Activated naive CD4-positive, alpha-beta T cell treated with anti-CD3 and anti-CD28 coated beads, Interleukin-2, amount 50 U/mL, for 72 hours (primary cell): ENCODE measurements around the gene CBX7. TPM values are rescaled to one million over a fixed set of nuclear protein-coding genes. Genes with fewer than 3 reads are reported as not detected.

ENCODE experiments used
- ATAC-seq, 2 donors: fragments of 150-1000 bp; cut with Tn5 transposase; 2 replicates each; pipeline ENCODE4 v1.10.0; 2021; ENCODE audit warnings: mild to moderate bottlenecking in 2 of 2, moderate library complexity in 2 of 2
- DNase-seq, 2 donors: peaks; one replicate each; pipeline ENCODE4 v3.0.0; 2021 to 2022; ENCODE audit warnings: low spot score in 2 of 2
- H3K27ac Mint-ChIP-seq, 2 donors: one replicate each; pipeline ENCODE4 v1.8.0; 2022; ENCODE audit warnings: mild to moderate bottlenecking in 2 of 2, mixed read lengths in 2 of 2
- H3K36me3 Mint-ChIP-seq, 2 donors: one replicate each; pipeline ENCODE4 v1.8.0; 2022; ENCODE audit warnings: mixed read lengths in 2 of 2
- H3K9me3 Mint-ChIP-seq, 2 donors: one replicate each; pipeline ENCODE4 v1.8.0; 2022; ENCODE audit warnings: mixed read lengths in 2 of 2
- total RNA-seq, 2 donors: library from RNA; stranded (reverse); gene quantifications; one replicate each; pipeline ENCODE4 v1.2.3, GENCODE V29; 2022

Gene CBX7
- total RNA-seq, 2 donors from 2014 or later: 25.0 to 43.8 TPM

- H3K27ac Mint-ChIP-seq: peak overlapping the region; percentile 50 to 88
- peaks cover 0 to 7% of the 10 kb centered on the region in 2 donors for H3K36me3 Mint-ChIP-seq
- no peak for ATAC-seq
- no peaks in the 10 kb centered on the region for H3K9me3 Mint-ChIP-seq
- no peak for DNase-seq
Measured at GRCh38 chr22:39153220-39153717, 789 bp upstream of the CBX7 start.

GRCh38 chr22:39152024-39152510, 413 bp downstream of the CBX7 start:
- Mint-ChIP-seq H3K27ac (no peak overlapping the region), H3K36me3 (peaks cover 0 to 7% of the 10 kb centered on the region in 2 donors), H3K9me3 (no peaks in the 10 kb centered on the region)
- ATAC-seq (no peak), DNase-seq (no peak)

- ATAC-seq (no peak), DNase-seq (peak in 1 of 2 donors; percentile 59)
- Mint-ChIP-seq H3K9me3 (no peaks in the 10 kb centered on the region), H3K36me3 (peaks cover 0 to 7% of the 10 kb centered on the region in 2 donors), H3K27ac (peak overlapping the region in 1 of 2 donors; percentile 31)
Measured at GRCh38 chr22:39151329-39151975, 1.0 kb downstream of the CBX7 start.

GRCh38 chr22:39150848-39151215, 1.6 kb downstream of the CBX7 start:
- ATAC-seq (no peak), DNase-seq (no peak)
- H3K27ac Mint-ChIP-seq: peak overlapping the region; percentile 31 to 55
- H3K9me3 Mint-ChIP-seq: no peaks in the 10 kb centered on the region
- H3K36me3 Mint-ChIP-seq: peaks cover 0 to 7% of the 10 kb centered on the region in 2 donors

- ATAC-seq (no peak), DNase-seq (peak in 1 of 2 donors; percentile 54)
- no peaks in the 10 kb centered on the region for H3K9me3 Mint-ChIP-seq
- peak overlapping the region in 1 of 2 donors; percentile 70 for H3K27ac Mint-ChIP-seq
- H3K36me3 Mint-ChIP-seq: peaks cover 0 to 7% of the 10 kb centered on the region in 2 donors
Measured at GRCh38 chr22:39149915-39150847, 2.3 kb downstream of the CBX7 start.

GRCh38 chr22:39148727-39149535, 3.5 kb downstream of the CBX7 start:
- Mint-ChIP-seq H3K36me3 (peaks cover 0 to 7% of the 10 kb centered on the region in 2 donors), H3K27ac (peak overlapping the region; percentile 70 to 79)
- peak in 1 of 2 donors; percentile 22 for ATAC-seq

GRCh38 chr22:39148026-39148726, 4.3 kb downstream of the CBX7 start:
- Mint-ChIP-seq H3K36me3 (no peaks in the 10 kb centered on the region), H3K27ac (peak overlapping the region; percentile 55 to 70)

More at GRCh38 chr22:39148727-39149535, 3.5 kb downstream of the CBX7 start:
- no peaks in the 10 kb centered on the region for H3K9me3 Mint-ChIP-seq
- peak; percentile 40 to 64 for DNase-seq

GRCh38 chr22:39147335-39148025, 5.0 kb downstream of the CBX7 start:
- no peak for ATAC-seq
- H3K9me3 Mint-ChIP-seq: no peaks in the 10 kb centered on the region

More at GRCh38 chr22:39148026-39148726, 4.3 kb downstream of the CBX7 start:
- no peaks in the 10 kb centered on the region for H3K9me3 Mint-ChIP-seq
- DNase-seq: peak in 1 of 2 donors; percentile 55
- ATAC-seq: no peak

GRCh38 chr22:39146256-39147101, 6.0 kb downstream of the CBX7 start:
- peak overlapping the region in 1 of 2 donors; percentile 73 for H3K27ac Mint-ChIP-seq
- DNase-seq (peak in 1 of 2 donors; percentile 55), ATAC-seq (no peak)
- no peaks in the 10 kb centered on the region for H3K9me3 Mint-ChIP-seq
- no peaks in the 10 kb centered on the region for H3K36me3 Mint-ChIP-seq

More at GRCh38 chr22:39147335-39148025, 5.0 kb downstream of the CBX7 start:
- Mint-ChIP-seq H3K27ac (peak overlapping the region; percentile 55 to 70), H3K36me3 (no peaks in the 10 kb centered on the region)
- DNase-seq: no peak

GRCh38 chr22:39144101-39144767, 8.2 kb downstream of the CBX7 start:
- ATAC-seq: peak; percentile 42 to 76
- Mint-ChIP-seq H3K27ac (peak overlapping the region; percentile 59 to 70), H3K36me3 (no peaks in the 10 kb centered on the region), H3K9me3 (no peaks in the 10 kb centered on the region)
- peak; percentile 48 to 80 for DNase-seq

- H3K9me3 Mint-ChIP-seq: no peaks in the 10 kb centered on the region
Measured at GRCh38 chr22:39142088-39142680, 10.3 kb downstream of the CBX7 start.

GRCh38 chr22:39139933-39140332, 12.5 kb downstream of the CBX7 start:
- ATAC-seq: no peak
- Mint-ChIP-seq H3K9me3 (no peaks in the 10 kb centered on the region), H3K27ac (no peak overlapping the region), H3K36me3 (no peaks in the 10 kb centered on the region)
- DNase-seq: no peak

More at GRCh38 chr22:39142088-39142680, 10.3 kb downstream of the CBX7 start:
- DNase-seq (peak in 1 of 2 donors; percentile 52), ATAC-seq (no peak)
- Mint-ChIP-seq H3K36me3 (no peaks in the 10 kb centered on the region), H3K27ac (no peak overlapping the region)

GRCh38 chr22:39138357-39138997, 14.0 kb downstream of the CBX7 start:
- ATAC-seq (no peak), DNase-seq (no peak)
- Mint-ChIP-seq H3K36me3 (no peaks in the 10 kb centered on the region), H3K9me3 (no peaks in the 10 kb centered on the region), H3K27ac (peak overlapping the region in 1 of 2 donors; percentile 17)
